Stimulated activated CD4-positive, alpha-beta T cell treated with anti-CD3 and anti-CD28 coated beads, Interleukin-15, amount 100 ng/mL, for 1 hour (primary cell): Measurements from ENCODE around the gene KLHL11.
"Not testable (repeated sequence)": the region's sequence is repeated elsewhere in the genome, so short reads cannot be mapped to it uniquely, and the experiment has no call there.

ENCODE experiments used
- DNase-seq, 2 donors: peaks; one replicate each; pipeline ENCODE4 v3.0.0-alpha.2; 2020; ENCODE audit warnings: low read depth in 1 of 2, low spot score in 1 of 2

KLHL11 gene

GRCh38 chr17:41888332-41888965, 23.2 kb upstream of the KLHL11 start:
- DNase-seq = no peak

GRCh38 chr17:41885733-41886132, 20.5 kb upstream of the KLHL11 start:
- no peak for DNase-seq

GRCh38 chr17:41882756-41883155, 17.5 kb upstream of the KLHL11 start:
- no peak for DNase-seq

- DNase-seq = no peak
Observed at GRCh38 chr17:41880130-41880529, 14.9 kb upstream of the KLHL11 start.

- not testable (repeated sequence) for DNase-seq
Observed at GRCh38 chr17:41874293-41874670, 9.1 kb upstream of the KLHL11 start.

- DNase-seq = no peak
Observed at GRCh38 chr17:41873559-41874292, 8.5 kb upstream of the KLHL11 start.

GRCh38 chr17:41871789-41872188, 6.6 kb upstream of the KLHL11 start:
- no peak for DNase-seq

- DNase-seq = no peak
Observed at GRCh38 chr17:41870627-41871026, 5.4 kb upstream of the KLHL11 start.

GRCh38 chr17:41870097-41870496, 4.9 kb upstream of the KLHL11 start:
- no peak for DNase-seq

GRCh38 chr17:41869426-41869825, 4.2 kb upstream of the KLHL11 start:
- DNase-seq = no peak

GRCh38 chr17:41868568-41868967, 3.3 kb upstream of the KLHL11 start:
- DNase-seq = no peak

- no peak for DNase-seq
Observed at GRCh38 chr17:41865596-41865893, 322 bp upstream of the KLHL11 start.

GRCh38 chr17:41864498-41864835, 756 bp downstream of the KLHL11 start:
- no peak for DNase-seq

- peak in 1 of 2 donors; percentile 1 for DNase-seq
Observed at GRCh38 chr17:41863074-41863848, 2.0 kb downstream of the KLHL11 start.

- no peak for DNase-seq
Observed at GRCh38 chr17:41860254-41860931, 4.8 kb downstream of the KLHL11 start.

- not testable (repeated sequence) for DNase-seq
Observed at GRCh38 chr17:41851382-41851781, 13.8 kb downstream of the KLHL11 start.

- no peak for DNase-seq
Observed at GRCh38 chr17:41849251-41849990, 15.8 kb downstream of the KLHL11 start.

- no peak for DNase-seq
Observed at GRCh38 chr17:41848788-41849187, 16.4 kb downstream of the KLHL11 start.

GRCh38 chr17:41844971-41845370, 20.3 kb downstream of the KLHL11 start:
- no peak for DNase-seq

GRCh38 chr17:41840781-41841180, 24.4 kb downstream of the KLHL11 start:
- not testable (repeated sequence) for DNase-seq

GRCh38 chr17:41839448-41839847, 25.8 kb downstream of the KLHL11 start:
- not testable (repeated sequence) for DNase-seq
